HCT116 (cell line): ENCODE results near the gene HAND2. TPM values are rescaled to one million over a fixed set of nuclear protein-coding genes. Genes with fewer than 3 reads are reported as not detected.

Experiments used
- ATAC-seq: fragments of 200-7000 bp; cut with Tn5 transposase; 2 replicates; pipeline ENCODE4 v1.9.1; 2020; ENCODE audit warnings: mild to moderate bottlenecking, moderate library complexity
- BruUV-seq: library from RNA; stranded (reverse); fragments of 400-500 nt; replicated peaks from 2 replicates; lab custom pipeline; 2021; lab: Mats Ljungman, UMichigan
- CTCF ChIA-PET: fragments of 300-600 bp; sonication (Branson Sonifier 250); formaldehyde crosslinking; loops from one replicate; lab custom pipeline; 2021; ENCODE audit warnings: antibody characterized with exemption; lab: Charles Lee
- POLR2A ChIA-PET: fragments of 300-600, 350-600 bp; sonication (Branson Sonifier 250); formaldehyde crosslinking; loops from one replicate; lab custom pipeline; 2021; ENCODE audit warnings: antibody characterized with exemption; lab: Charles Lee
- RAD21 ChIA-PET, 2 experiments: fragments of 300-600 bp; sonication (Branson Sonifier 250); formaldehyde crosslinking; loops; one replicate each; lab custom pipeline; 2023; ENCODE audit warnings: low total read pairs in 2 of 2; ENCODE audit not compliant: uncharacterized antibody in 2 of 2, unreplicated experiment in 2 of 2, low non-redundant PET in 1 of 2; lab: Charles Lee
- DNase-seq: peaks from one replicate; pipeline ENCODE4 v3.0.0-alpha.2; 2010; ENCODE audit warnings: low read depth, low spot score
- H2AFZ ChIP-seq: fragments of 200-600 bp; shearing (Covaris generic), sonication (generic); 2 replicates; pipeline ENCODE4 v1.6.1; 2017; ENCODE audit warnings: low read depth, mixed run types, mixed read lengths, antibody characterized with exemption, low read length; ENCODE audit not compliant: poor library complexity, severe bottlenecking
- H3K27ac ChIP-seq: 2 replicates; pipeline ENCODE4 v1.5.1; 2012; ENCODE audit warnings: low read depth, low read length
- H3K27me3 ChIP-seq: fragments of 200-600 bp; sonication (generic); 2 replicates; pipeline ENCODE4 v1.6.1; 2016; ENCODE audit warnings: mixed run types, low read length, mixed read lengths; ENCODE audit not compliant: insufficient read depth
- H3K36me3 ChIP-seq, 2 experiments: fragments of 200-500 bp in 1 of 2; fragments of 200-600 bp in 1 of 2; sonication (Bioruptor generic) in 1 of 2; sonication (generic) in 1 of 2; 2 replicates each; pipeline versions ENCODE4 v1.5.1 to v1.6.1; 2014 to 2016; ENCODE audit warnings: low read length in 2 of 2, inconsistent platforms in 1 of 2, mixed read lengths in 1 of 2, mixed run types in 1 of 2; ENCODE audit not compliant: insufficient read depth in 2 of 2, control insufficient read depth in 1 of 2
- H3K4me1 ChIP-seq, 2 experiments: fragments of 200-600 bp in 1 of 2; sonication (generic) in 1 of 2; 2 replicates each; pipeline versions ENCODE4 v1.5.1 to v1.6.1; 2012 to 2017; ENCODE audit warnings: low read length in 2 of 2, inconsistent platforms in 1 of 2, mild to moderate bottlenecking in 1 of 2, mixed read lengths in 1 of 2, mixed run types in 1 of 2, moderate library complexity in 1 of 2; ENCODE audit not compliant: insufficient read depth in 2 of 2, control insufficient read depth in 1 of 2
- H3K4me2 ChIP-seq: fragments of 200-600 bp; sonication (generic); 2 replicates; pipeline ENCODE4 v1.6.1; 2017; ENCODE audit warnings: mixed run types, low read length, mixed read lengths
- H3K4me3 ChIP-seq, 2 experiments: fragments of 200-600 bp in 1 of 2; sonication (generic) in 1 of 2; replicated peaks in 1 of 2; 2 replicates each; pipeline ENCODE4 v1.5.1; 2011 to 2016; ENCODE audit warnings: low read length in 2 of 2, control low read depth in 1 of 2, low read depth in 1 of 2, mild to moderate bottlenecking in 1 of 2, mixed read lengths in 1 of 2, mixed run types in 1 of 2
- H3K79me2 ChIP-seq: fragments of 200-600 bp; sonication (generic); 2 replicates; pipeline ENCODE4 v1.6.1; 2017; ENCODE audit warnings: mild to moderate bottlenecking, mixed run types, low read length, moderate library complexity, mixed read lengths; ENCODE audit not compliant: insufficient read depth
- H3K9ac ChIP-seq: fragments of 200-600 bp; sonication (generic); 2 replicates; pipeline ENCODE4 v1.6.1; 2016; ENCODE audit warnings: low read length, mixed read lengths
- H3K9me2 ChIP-seq: fragments of 200-600 bp; sonication (generic), shearing (Covaris generic); 2 replicates; pipeline ENCODE4 v1.6.1; 2017; ENCODE audit warnings: mixed run types, mild to moderate bottlenecking, moderate library complexity; ENCODE audit not compliant: insufficient read depth
- H3K9me3 ChIP-seq, 2 experiments: fragments of 200-500 bp in 1 of 2; fragments of 200-600 bp in 1 of 2; sonication (Bioruptor generic) in 1 of 2; sonication (generic) in 1 of 2; 2 replicates each; pipeline ENCODE4 v1.6.1; 2014 to 2017; ENCODE audit warnings: low read length in 2 of 2, mixed read lengths in 2 of 2, inconsistent platforms in 1 of 2, low read depth in 1 of 2, mild to moderate bottlenecking in 1 of 2, mixed run types in 1 of 2, moderate library complexity in 1 of 2; ENCODE audit not compliant: control insufficient read depth in 1 of 2, insufficient read depth in 1 of 2
- H4K20me1 ChIP-seq: fragments of 200-600 bp; sonication (generic), shearing (Covaris generic); 2 replicates; pipeline ENCODE4 v1.6.1; 2017; ENCODE audit warnings: mixed run types, mild to moderate bottlenecking, moderate library complexity; ENCODE audit not compliant: insufficient read depth
- CEBPB ChIP-seq: IDR thresholded peaks from 2 replicates; pipeline ENCODE4 v1.6.1; 2012; ENCODE audit warnings: low read depth
- ELF1 ChIP-seq: IDR thresholded peaks from 2 replicates; pipeline ENCODE4 v1.6.1; 2012; ENCODE audit warnings: low read depth, borderline replicate concordance
- EZH2 ChIP-seq: fragments of 200-600 bp; sonication (generic); IDR thresholded peaks from 2 replicates; pipeline ENCODE4 v1.6.1; 2017; ENCODE audit warnings: antibody characterized with exemption, mixed run types
- FOSL1 ChIP-seq: IDR thresholded peaks from 2 replicates; pipeline ENCODE4 v1.6.1; 2012; ENCODE audit warnings: low read depth
- JUND ChIP-seq: IDR thresholded peaks from 2 replicates; pipeline ENCODE4 v1.6.1; 2012
- POLR2A ChIP-seq: IDR thresholded peaks from 2 replicates; pipeline ENCODE4 v1.7.0; 2011; ENCODE audit warnings: borderline replicate concordance; ENCODE audit not compliant: insufficient read depth, insufficient read length; ENCODE audit errors: extremely low read depth
- SIN3A ChIP-seq: IDR thresholded peaks from 2 replicates; pipeline ENCODE4 v1.6.1; 2012; ENCODE audit warnings: low read depth
- YY1 ChIP-seq: IDR thresholded peaks from 2 replicates; pipeline ENCODE4 v1.6.1; 2011; ENCODE audit warnings: low read length, low read depth, moderate library complexity, mild to moderate bottlenecking; ENCODE audit not compliant: insufficient replicate concordance; ENCODE audit errors: extremely low read depth
- intact Hi-C: fragments of 100-400 bp; cut with micrococcal nuclease; formaldehyde crosslinking; loops from 2 replicates; pipeline ENCODE4 v1.10.0; 2022
- total RNA-seq: library from RNA; stranded (reverse); gene quantifications from one replicate; pipeline ENCODE4 v1.2.1, GENCODE V29; 2021; ENCODE audit not compliant: unreplicated experiment
- TF ChIP-seq, protein P1 (sequence below): IDR thresholded peaks from 2 replicates; pipeline ENCODE4 v1.6.1; 2012
- TF ChIP-seq, protein P2 (sequence below): IDR thresholded peaks from 2 replicates; pipeline ENCODE4 v1.6.1; 2012
- TF ChIP-seq, protein P3 (sequence below): IDR thresholded peaks from 2 replicates; pipeline ENCODE4 v1.6.1; 2012; ENCODE audit warnings: low read depth
- TF ChIP-seq, protein P4 (sequence below): IDR thresholded peaks from 2 replicates; pipeline ENCODE4 v1.6.1; 2011; ENCODE audit warnings: mild to moderate bottlenecking, low read length, moderate library complexity; ENCODE audit not compliant: insufficient replicate concordance; ENCODE audit errors: extremely low read depth

The HAND2 gene
- total RNA-seq, 1 experiment from 2014 or later = not detected

DNA sequence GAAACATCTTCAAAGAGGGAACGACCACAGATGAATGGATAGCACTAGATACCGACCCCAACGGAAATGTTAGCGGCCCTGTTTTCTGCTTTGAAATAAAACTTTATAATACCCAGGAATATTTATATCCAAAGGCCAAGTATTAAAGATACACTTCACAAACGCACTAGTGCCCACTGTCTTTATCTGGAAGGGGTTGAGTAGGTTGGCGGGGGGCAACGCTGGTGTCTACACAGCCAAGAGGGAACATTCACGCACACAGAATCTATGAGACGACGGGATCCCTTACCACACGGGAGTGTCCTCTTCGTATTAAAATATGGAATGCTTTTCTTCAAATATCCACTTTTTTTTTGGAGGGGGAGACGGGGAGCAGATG lies 3.3 kb downstream of the HAND2 start:
- no peak overlapping the region for H3K9ac ChIP-seq
- BruUV-seq = no TSS peak
- ChIA-PET RAD21 (no interaction called here), CTCF (no interaction called here), POLR2A (no interaction called here)
- intact Hi-C loops = no loop called here
- no peaks in the 10 kb centered on the region for H3K9me2 ChIP-seq
- TF ChIP-seq EZH2 (no peak), YY1 (no peak)
- TF ChIP-seq, protein P1, sequence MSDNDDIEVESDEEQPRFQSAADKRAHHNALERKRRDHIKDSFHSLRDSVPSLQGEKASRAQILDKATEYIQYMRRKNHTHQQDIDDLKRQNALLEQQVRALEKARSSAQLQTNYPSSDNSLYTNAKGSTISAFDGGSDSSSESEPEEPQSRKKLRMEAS = no peak
- TF ChIP-seq, protein P2, sequence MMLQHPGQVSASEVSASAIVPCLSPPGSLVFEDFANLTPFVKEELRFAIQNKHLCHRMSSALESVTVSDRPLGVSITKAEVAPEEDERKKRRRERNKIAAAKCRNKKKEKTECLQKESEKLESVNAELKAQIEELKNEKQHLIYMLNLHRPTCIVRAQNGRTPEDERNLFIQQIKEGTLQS = no peak
- no peak for DNase-seq
- no peak overlapping the region for H2AFZ ChIP-seq
- no peak overlapping the region for H3K4me2 ChIP-seq
- no peaks in the 10 kb centered on the region for H3K36me3 ChIP-seq
- H3K4me3 ChIP-seq = no peak overlapping the region
- H3K27me3 ChIP-seq = no peaks in the 10 kb centered on the region
- no peaks in the 10 kb centered on the region for H3K4me1 ChIP-seq
- H3K79me2 ChIP-seq = no peaks in the 10 kb centered on the region
- no peak overlapping the region for H3K27ac ChIP-seq
- ATAC-seq = no peak
- no peaks in the 10 kb centered on the region for H3K9me3 ChIP-seq
- no peaks in the 10 kb centered on the region for H4K20me1 ChIP-seq

DNA sequence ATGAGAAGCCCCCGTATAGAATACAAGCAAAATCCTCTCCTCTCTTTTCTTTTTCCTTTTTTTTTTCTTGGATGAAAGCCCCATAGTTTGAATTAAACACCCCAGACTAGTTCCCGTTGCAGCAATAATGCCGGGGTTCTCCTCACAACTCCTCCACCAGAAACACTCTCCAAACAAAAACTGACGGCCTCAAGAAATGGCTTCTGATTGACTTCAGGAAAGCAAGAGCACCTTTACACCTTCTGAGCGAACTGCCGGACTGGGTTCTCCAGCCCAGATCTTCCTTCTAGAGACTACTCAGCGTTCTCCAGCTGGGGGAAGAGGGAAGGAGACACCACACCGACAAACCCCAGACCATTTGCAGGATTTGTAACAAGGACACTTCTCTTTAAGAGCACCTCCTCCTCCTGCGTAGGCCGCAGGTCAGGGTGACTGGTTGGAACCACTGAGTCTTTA lies 4.0 kb downstream of the HAND2 start:
- ChIA-PET POLR2A (no interaction called here), CTCF (no interaction called here), RAD21 (no interaction called here)
- H4K20me1 ChIP-seq = no peaks in the 10 kb centered on the region
- H3K27me3 ChIP-seq = no peaks in the 10 kb centered on the region
- no peak overlapping the region for H3K4me3 ChIP-seq
- no peak overlapping the region for H2AFZ ChIP-seq
- DNase-seq (no peak), ATAC-seq (no peak)
- no peaks in the 10 kb centered on the region for H3K9me3 ChIP-seq
- no peak overlapping the region for H3K4me2 ChIP-seq
- H3K36me3 ChIP-seq = no peaks in the 10 kb centered on the region
- H3K9me2 ChIP-seq = no peaks in the 10 kb centered on the region
- no peaks in the 10 kb centered on the region for H3K79me2 ChIP-seq
- no TSS peak for BruUV-seq
- H3K27ac ChIP-seq = no peak overlapping the region
- no peak overlapping the region for H3K9ac ChIP-seq
- intact Hi-C loops = no loop called here
- no peaks in the 10 kb centered on the region for H3K4me1 ChIP-seq
- TF ChIP-seq ELF1 (no peak), CEBPB (no peak), JUND (no peak), POLR2A (no peak), SIN3A (no peak), FOSL1 (no peak), YY1 (no peak)
- TF ChIP-seq, protein P1 = no peak
- TF ChIP-seq, protein P3, sequence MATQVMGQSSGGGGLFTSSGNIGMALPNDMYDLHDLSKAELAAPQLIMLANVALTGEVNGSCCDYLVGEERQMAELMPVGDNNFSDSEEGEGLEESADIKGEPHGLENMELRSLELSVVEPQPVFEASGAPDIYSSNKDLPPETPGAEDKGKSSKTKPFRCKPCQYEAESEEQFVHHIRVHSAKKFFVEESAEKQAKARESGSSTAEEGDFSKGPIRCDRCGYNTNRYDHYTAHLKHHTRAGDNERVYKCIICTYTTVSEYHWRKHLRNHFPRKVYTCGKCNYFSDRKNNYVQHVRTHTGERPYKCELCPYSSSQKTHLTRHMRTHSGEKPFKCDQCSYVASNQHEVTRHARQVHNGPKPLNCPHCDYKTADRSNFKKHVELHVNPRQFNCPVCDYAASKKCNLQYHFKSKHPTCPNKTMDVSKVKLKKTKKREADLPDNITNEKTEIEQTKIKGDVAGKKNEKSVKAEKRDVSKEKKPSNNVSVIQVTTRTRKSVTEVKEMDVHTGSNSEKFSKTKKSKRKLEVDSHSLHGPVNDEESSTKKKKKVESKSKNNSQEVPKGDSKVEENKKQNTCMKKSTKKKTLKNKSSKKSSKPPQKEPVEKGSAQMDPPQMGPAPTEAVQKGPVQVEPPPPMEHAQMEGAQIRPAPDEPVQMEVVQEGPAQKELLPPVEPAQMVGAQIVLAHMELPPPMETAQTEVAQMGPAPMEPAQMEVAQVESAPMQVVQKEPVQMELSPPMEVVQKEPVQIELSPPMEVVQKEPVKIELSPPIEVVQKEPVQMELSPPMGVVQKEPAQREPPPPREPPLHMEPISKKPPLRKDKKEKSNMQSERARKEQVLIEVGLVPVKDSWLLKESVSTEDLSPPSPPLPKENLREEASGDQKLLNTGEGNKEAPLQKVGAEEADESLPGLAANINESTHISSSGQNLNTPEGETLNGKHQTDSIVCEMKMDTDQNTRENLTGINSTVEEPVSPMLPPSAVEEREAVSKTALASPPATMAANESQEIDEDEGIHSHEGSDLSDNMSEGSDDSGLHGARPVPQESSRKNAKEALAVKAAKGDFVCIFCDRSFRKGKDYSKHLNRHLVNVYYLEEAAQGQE = no peak
- TF ChIP-seq, protein P4, sequence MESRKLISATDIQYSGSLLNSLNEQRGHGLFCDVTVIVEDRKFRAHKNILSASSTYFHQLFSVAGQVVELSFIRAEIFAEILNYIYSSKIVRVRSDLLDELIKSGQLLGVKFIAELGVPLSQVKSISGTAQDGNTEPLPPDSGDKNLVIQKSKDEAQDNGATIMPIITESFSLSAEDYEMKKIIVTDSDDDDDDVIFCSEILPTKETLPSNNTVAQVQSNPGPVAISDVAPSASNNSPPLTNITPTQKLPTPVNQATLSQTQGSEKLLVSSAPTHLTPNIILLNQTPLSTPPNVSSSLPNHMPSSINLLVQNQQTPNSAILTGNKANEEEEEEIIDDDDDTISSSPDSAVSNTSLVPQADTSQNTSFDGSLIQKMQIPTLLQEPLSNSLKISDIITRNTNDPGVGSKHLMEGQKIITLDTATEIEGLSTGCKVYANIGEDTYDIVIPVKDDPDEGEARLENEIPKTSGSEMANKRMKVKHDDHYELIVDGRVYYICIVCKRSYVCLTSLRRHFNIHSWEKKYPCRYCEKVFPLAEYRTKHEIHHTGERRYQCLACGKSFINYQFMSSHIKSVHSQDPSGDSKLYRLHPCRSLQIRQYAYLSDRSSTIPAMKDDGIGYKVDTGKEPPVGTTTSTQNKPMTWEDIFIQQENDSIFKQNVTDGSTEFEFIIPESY = no peak
